ENCODE data around the gene DESI2.

Gene DESI2

DNA sequence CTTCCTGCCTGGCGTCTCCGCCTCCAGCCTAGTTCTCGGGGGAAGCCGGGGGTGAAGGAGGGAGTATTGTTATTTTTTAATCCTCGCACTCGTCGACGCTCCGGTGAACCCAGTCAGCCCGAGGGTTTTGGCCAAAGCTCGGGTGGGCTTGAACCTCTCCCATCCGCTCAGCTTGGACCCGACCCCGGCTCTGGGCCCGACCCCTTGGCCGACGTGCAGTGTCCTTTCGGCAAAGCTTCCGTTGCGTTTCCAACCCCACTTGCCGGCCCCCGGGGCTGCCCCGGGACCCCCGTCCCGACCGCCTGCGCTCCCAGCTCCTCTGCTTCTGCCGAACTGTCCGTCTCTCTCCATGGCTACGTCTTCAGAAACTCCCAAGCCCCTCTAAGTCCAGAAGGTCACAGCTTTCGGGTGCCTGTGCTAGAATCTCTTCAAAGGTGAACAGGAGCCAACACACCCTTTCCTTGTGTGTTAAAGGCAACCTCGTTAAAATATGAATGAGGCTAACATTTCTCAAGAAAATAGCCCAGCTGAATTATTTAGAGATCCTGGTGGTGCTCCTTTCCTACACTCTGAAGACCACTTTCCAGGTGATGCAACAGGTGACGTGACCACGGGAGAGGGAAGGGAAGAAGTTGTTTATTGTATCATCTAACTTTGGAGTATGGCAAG is 647 bp downstream of the DESI2 start:
- DNase-seq (ENCODE audit: low read depth in 1 of 2, low spot score in 1 of 2), result peak in 1 of 2 experiments; percentile 11

DNA sequence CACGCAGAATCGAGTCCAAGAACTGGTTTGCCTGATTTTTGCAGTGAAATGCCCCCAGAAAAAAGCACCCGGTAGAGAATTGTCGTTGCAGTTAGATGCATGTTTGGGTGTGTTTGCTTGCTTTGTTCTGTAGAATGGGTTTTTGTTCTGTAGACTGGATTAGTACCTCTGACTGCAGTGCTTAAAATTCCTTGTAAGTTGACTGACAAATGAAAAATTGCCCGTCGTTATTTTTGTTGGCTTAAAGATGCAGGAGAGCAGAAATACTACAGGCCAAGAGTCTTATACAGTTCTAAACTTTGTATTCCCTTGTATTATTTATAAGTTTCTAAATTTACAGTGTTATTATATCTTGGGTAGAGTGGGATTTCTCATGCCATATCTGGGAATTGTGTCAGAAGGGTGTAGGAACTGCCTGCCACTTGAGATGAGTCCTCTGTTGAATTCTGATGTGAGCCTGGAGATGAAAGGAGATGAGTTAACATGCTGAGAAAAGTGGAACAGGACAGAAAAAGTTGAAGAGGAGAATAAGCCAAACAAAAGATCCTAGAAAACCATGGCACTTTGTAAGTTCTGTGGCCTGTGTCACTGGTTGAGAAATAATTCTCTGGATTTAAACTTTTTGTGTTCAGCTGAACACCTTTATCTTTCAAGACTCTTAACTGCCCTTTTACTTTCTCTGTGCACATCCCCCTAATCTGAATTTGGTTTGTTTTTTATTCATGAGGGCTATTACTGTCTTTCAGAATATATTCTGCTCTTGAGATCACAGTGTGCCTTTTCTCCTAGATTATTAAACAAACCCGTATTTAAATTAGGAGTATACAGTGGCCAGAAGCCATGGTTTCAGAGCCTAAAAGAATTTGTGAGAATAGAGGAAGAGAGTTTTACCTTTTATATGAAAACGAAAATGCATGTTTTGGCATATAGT is 1.4 kb downstream of the DESI2 start:
- TF ChIP-seq POLR2AphosphoS5 (IDR thresholded peaks at IDR 0.05; ENCODE audit: low read depth), result no peak
- TF ChIP-seq SPI1 (IDR thresholded peaks at IDR 0.05; ENCODE audit: borderline replicate concordance, low read depth), result no peak
- TF ChIP-seq GABPA (IDR thresholded peaks at IDR 0.05; ENCODE audit: low read depth), result no peak
- TF ChIP-seq, protein P1, sequence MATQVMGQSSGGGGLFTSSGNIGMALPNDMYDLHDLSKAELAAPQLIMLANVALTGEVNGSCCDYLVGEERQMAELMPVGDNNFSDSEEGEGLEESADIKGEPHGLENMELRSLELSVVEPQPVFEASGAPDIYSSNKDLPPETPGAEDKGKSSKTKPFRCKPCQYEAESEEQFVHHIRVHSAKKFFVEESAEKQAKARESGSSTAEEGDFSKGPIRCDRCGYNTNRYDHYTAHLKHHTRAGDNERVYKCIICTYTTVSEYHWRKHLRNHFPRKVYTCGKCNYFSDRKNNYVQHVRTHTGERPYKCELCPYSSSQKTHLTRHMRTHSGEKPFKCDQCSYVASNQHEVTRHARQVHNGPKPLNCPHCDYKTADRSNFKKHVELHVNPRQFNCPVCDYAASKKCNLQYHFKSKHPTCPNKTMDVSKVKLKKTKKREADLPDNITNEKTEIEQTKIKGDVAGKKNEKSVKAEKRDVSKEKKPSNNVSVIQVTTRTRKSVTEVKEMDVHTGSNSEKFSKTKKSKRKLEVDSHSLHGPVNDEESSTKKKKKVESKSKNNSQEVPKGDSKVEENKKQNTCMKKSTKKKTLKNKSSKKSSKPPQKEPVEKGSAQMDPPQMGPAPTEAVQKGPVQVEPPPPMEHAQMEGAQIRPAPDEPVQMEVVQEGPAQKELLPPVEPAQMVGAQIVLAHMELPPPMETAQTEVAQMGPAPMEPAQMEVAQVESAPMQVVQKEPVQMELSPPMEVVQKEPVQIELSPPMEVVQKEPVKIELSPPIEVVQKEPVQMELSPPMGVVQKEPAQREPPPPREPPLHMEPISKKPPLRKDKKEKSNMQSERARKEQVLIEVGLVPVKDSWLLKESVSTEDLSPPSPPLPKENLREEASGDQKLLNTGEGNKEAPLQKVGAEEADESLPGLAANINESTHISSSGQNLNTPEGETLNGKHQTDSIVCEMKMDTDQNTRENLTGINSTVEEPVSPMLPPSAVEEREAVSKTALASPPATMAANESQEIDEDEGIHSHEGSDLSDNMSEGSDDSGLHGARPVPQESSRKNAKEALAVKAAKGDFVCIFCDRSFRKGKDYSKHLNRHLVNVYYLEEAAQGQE (IDR thresholded peaks at IDR 0.05; ENCODE audit: insufficient replicate concordance, low read depth), result no peak
- TF ChIP-seq, protein P2, sequence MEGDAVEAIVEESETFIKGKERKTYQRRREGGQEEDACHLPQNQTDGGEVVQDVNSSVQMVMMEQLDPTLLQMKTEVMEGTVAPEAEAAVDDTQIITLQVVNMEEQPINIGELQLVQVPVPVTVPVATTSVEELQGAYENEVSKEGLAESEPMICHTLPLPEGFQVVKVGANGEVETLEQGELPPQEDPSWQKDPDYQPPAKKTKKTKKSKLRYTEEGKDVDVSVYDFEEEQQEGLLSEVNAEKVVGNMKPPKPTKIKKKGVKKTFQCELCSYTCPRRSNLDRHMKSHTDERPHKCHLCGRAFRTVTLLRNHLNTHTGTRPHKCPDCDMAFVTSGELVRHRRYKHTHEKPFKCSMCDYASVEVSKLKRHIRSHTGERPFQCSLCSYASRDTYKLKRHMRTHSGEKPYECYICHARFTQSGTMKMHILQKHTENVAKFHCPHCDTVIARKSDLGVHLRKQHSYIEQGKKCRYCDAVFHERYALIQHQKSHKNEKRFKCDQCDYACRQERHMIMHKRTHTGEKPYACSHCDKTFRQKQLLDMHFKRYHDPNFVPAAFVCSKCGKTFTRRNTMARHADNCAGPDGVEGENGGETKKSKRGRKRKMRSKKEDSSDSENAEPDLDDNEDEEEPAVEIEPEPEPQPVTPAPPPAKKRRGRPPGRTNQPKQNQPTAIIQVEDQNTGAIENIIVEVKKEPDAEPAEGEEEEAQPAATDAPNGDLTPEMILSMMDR (IDR thresholded peaks at IDR 0.05; ENCODE audit: insufficient read depth, low read length), result no peak
- Histone ChIP-seq H3K27ac (replicated peaks) (peak overlapping the region; percentile 81), H3K27me3 (ENCODE audit: insufficient read depth, poor library complexity, severe bottlenecking) (no peaks in the 10 kb centered on the region), H3K4me3 (replicated peaks; ENCODE audit: insufficient read depth, low read length) (peak overlapping the region; percentile 89)
- no peak for DNase-seq (ENCODE audit: low read depth in 1 of 2, low spot score in 1 of 2)

More for the DNA sequence above, 647 bp downstream of the DESI2 start:
- Histone ChIP-seq H3K27me3 (ENCODE audit: insufficient read depth, poor library complexity, severe bottlenecking) (no peaks in the 10 kb centered on the region), H3K27ac (replicated peaks) (peak overlapping the region; percentile 81), H3K4me3 (replicated peaks; ENCODE audit: insufficient read depth, low read length) (peak overlapping the region; percentile 89)
- TF ChIP-seq, protein P2 (IDR thresholded peaks at IDR 0.05; ENCODE audit: insufficient read depth, low read length), result no peak
- no peak for TF ChIP-seq SPI1 (IDR thresholded peaks at IDR 0.05; ENCODE audit: borderline replicate concordance, low read depth)
- no peak for TF ChIP-seq POLR2AphosphoS5 (IDR thresholded peaks at IDR 0.05; ENCODE audit: low read depth)
- TF ChIP-seq GABPA (IDR thresholded peaks at IDR 0.05; ENCODE audit: low read depth), result no peak
- TF ChIP-seq, protein P1 (IDR thresholded peaks at IDR 0.05; ENCODE audit: insufficient replicate concordance, low read depth), result no peak

DNA sequence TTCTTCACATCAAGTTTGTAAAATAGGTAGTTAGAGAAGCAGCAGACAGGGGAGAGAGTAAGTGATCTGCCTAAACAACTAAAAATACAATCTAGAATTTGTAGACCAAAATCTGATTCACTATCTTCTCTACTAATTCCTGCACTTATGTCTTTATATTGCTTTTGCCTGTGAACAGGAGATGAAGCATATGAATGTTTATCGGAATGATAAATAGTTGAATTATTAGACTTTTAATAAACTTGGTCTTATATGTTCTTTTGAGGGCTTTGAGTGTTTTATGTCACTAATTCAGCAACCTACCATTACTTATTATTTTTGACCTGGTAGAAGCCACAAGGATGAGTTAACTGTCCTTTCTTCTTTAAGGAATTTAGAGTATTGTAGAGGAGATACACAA is 2.3 kb downstream of the DESI2 start:
- TF ChIP-seq, protein P1 (IDR thresholded peaks at IDR 0.05; ENCODE audit: insufficient replicate concordance, low read depth), result no peak
- TF ChIP-seq GABPA (IDR thresholded peaks at IDR 0.05; ENCODE audit: low read depth) (no peak), SPI1 (IDR thresholded peaks at IDR 0.05; ENCODE audit: borderline replicate concordance, low read depth) (no peak), POLR2AphosphoS5 (IDR thresholded peaks at IDR 0.05; ENCODE audit: low read depth) (no peak)
- TF ChIP-seq, protein P2 (IDR thresholded peaks at IDR 0.05; ENCODE audit: insufficient read depth, low read length), result no peak
- DNase-seq (ENCODE audit: low read depth in 1 of 2, low spot score in 1 of 2), result no peak
- no peaks in the 10 kb centered on the region for H3K27me3 ChIP-seq (ENCODE audit: insufficient read depth, poor library complexity, severe bottlenecking)
- no peak overlapping the region for H3K27ac ChIP-seq (replicated peaks)
- H3K4me3 ChIP-seq (replicated peaks; ENCODE audit: insufficient read depth, low read length), result no peak overlapping the region

All from HL-60 (cell line).